HG03175 (cell line): Measurements from ENCODE around the gene EEF1A2.

Source experiments
- ATAC-seq: cut with Tn5 transposase; IDR thresholded peaks from one replicate; pipeline ENCODE4 v1.9.1; 2021; ENCODE audit warnings: mild to moderate bottlenecking, moderate library complexity; ENCODE audit not compliant: unreplicated experiment

Gene EEF1A2

GRCh38 chr20:63537525-63538203 is 38.8 kb upstream of the EEF1A2 start:
- peak; percentile 84 for ATAC-seq

- no peak for ATAC-seq
Observed at GRCh38 chr20:63536997-63537524, 38.2 kb upstream of the EEF1A2 start, which contains the start of gene PTK6. Gene PTK6, minus strand, starts transcription at chr20:63537376. Its CDS starts 62 bp downstream, at chr20:63537314.

DNA sequence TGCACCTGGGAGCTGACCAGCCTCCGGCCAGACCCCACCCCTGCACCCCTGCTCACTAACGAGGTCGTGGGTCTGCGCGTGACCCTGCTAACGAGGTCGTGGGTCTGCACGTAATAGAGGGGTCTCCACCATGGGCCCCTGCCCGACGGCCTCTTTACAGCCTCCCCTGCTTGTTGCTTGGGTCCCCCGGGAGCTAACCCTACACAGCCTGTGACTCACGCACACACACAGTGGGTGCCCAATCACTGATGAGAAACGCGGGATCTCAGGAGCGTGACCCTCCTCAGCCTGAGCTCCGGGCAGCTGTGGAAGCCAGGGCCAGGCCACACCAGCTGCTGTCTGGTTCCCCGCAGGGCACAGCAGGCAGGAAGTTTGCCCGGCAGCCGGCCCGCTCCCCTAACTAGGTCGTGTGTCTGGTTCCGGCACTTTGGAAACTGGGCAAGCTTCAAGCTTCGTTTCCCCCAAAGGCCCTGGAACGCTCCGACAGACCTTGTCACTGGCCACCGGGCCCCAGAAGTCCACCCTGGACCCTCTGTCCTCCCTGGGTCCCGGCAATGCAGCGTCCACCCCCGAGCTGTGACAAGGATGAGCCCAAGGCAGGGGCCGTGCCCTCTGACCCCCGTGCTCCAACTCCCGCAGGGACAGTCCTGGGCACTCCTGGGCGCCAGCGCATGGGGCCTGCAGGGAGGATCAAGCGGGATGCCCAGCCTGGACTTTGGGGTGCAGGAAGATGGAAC is 37.5 kb upstream of the EEF1A2 start:
- no peak for ATAC-seq

GRCh38 chr20:63534831-63535651 is 36.2 kb upstream of the EEF1A2 start:
- ATAC-seq, result no peak

DNA sequence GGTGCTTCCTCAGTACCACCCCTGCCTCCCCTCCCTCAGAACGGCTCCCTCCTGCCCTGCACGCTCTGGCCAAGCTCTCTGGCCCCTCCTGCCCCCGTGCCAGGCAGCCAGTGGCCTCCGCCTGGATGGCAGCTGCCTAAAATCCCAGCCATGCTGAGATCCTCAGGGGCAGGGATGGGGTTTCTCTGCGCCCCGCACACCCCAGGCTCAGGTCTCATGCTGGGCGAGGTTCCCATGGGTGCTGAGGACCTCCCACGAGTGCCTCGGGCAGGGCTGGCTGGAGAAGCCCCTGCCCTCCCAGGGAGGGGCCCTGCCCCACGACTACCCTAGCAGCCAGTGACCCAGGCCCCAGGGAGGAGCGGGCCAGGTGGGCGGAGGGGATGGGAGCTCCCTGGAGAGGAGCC is 35.5 kb upstream of the EEF1A2 start:
- ATAC-seq, result no peak

GRCh38 chr20:63533871-63534393 is 35.0 kb upstream of the EEF1A2 start:
- ATAC-seq, result no peak

DNA sequence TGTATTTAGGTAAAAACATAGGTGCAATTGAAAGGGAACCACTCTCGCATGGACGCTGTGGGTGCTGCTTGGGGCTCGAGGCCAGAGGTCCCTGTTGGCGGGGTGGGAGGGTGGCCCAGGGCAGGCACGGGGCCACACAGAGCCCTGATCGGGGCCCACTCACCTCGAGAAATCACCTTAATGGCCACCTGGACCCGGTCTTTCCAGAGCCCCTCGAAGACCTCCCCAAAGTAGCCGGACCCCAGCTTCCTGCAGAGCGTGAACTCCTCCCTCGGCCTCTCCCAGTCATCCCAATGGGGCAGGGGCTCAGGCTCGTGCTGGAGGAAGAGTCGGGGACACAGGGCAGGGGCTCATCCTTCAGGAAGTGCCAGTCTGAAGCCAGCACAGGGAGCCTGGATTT is 34.5 kb upstream of the EEF1A2 start:
- no peak for ATAC-seq

GRCh38 chr20:63532449-63532971 is 33.6 kb upstream of the EEF1A2 start:
- no peak for ATAC-seq

DNA sequence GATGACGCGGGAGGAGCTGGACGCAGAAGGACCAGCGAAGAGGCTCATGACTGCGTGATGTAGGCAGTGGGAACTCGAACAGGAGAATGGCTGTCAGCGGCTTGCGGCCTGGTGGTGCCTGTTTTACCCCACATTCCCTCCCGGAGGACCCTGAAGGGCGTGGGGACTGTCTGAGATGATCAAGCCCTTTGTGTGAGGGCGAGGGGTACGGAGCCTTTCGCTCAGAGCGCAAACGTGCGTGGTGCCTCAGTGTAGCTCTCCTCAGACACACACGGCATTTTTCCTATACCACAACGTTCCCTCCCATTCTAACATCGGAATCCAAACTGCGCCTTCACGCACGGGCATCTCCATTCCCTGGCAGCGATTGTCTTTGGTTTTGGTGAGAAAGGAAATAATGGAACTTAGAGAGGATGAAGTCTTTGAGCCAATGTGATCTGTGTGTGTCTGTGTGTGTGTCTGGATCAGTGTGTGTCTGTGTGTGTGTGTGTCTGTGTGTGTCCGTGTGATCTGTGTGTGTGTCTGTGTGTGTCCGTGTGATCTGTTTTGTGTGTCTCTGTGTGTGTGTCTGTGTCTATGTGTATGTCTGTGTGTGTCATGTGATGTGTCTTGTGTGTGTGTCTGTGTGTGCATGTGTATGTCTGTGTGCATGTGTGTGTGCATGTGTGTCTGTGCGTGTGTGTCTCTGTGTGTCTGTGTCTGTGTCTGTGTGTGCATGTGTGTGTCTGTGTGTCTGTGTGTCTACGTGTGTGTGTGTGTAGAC is 33.0 kb upstream of the EEF1A2 start:
- ATAC-seq, result no peak

DNA sequence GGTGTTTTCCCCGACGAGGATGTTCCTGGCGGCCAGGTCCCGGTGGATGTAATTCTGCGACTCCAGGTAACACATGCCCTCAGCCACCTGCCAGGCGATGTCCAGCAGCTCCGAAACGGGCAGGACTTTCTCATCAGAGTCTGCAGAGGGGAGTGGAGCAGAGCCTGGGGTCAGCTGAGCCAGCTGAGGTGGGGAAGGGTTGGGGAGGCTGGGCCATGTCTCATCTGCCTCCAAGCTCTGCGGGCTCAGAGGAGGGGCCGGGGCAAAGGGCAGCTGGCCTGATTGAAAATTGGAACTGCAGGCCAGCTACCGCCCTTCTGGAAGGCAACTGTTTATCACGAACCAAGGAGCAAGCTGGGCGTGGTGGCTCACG is 31.9 kb upstream of the EEF1A2 start:
- ATAC-seq, result no peak

DNA sequence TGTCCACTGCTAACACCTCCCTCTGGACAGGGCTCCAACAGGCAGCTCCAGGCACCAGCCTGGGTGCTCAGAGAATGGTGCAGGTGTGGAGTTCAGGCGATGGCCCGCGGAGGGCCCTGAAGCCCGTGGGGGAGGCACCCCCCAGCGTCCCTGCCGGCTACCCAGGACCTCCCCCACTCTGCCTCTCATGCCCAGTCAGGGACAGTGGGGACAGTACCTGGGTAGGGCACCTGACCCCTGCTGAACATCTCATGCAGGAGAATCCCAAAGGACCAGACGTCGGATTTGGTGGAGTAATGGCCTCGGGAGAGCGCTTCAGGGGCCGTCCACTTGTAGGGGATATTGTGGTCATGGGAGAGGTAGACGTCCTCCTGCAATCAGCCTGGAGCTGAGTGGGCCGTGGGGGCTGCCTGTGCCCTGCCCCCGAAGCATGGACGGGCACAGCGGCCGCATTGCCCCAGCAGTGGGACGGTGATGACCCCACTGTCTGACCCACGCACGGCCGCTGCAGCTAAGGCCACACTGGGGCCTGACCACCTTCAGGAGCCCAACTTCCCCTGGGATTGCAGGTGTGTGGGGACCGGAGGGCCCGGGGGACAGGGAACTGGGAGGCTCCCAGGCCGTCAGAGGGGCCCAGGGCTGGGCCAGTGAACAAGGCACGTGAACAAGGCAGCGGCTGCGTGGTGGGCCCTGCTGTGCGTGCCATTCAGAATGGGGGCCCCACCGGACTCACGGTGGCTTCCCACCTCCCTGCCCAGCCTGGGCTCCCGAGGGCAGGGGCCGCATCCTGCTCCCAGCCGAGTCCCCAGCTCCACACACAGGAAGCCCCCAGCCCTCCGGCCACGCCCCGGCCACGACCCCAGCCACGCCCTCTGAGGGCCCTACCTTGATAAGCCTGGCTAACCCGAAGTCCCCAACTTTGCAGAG is 31.2 kb upstream of the EEF1A2 start:
- no peak for ATAC-seq

- no peak for ATAC-seq
Observed at GRCh38 chr20:63529180-63529860, 30.4 kb upstream of the EEF1A2 start.

- no peak for ATAC-seq
Observed at GRCh38 chr20:63527184-63527583, 28.3 kb upstream of the EEF1A2 start.

DNA sequence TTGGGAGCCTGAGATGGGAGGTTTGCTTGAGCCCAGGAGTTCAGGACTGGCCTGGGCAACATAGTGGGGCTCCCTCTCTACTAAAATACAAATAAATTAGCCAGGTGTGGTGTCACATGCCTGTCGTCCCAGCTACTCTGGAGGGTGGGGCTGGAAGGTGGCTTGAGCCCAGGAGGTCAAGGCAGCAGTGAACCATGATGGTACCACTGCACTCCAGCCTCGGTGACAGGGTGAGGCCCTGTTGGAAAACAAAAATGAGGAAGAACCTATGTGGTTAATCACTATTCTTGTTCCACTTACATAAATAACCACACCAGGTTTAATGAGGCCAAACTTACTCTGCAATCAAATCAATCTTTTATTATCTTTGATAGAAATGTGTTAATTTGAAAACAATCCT is 27.1 kb upstream of the EEF1A2 start:
- ATAC-seq, result no peak

DNA sequence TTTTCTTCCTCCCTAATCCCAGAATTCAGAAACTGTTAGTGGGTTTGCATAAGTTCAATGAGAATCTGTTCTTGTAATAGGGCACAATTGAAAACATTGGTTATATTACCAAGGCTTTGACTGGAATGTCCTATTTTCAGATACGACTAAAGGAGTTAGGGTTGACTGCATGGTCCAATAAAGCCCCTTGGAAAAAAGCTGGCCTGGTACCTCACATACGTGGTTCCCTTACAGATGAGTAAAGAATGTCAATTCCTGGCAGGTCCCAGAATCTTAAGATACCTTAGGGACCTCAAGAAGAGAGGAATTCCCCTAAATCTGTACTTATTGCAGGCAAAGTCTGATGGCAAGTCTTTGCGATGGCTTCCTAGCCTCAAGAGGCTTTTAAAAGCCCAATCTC is 26.3 kb upstream of the EEF1A2 start:
- ATAC-seq, result no peak

DNA sequence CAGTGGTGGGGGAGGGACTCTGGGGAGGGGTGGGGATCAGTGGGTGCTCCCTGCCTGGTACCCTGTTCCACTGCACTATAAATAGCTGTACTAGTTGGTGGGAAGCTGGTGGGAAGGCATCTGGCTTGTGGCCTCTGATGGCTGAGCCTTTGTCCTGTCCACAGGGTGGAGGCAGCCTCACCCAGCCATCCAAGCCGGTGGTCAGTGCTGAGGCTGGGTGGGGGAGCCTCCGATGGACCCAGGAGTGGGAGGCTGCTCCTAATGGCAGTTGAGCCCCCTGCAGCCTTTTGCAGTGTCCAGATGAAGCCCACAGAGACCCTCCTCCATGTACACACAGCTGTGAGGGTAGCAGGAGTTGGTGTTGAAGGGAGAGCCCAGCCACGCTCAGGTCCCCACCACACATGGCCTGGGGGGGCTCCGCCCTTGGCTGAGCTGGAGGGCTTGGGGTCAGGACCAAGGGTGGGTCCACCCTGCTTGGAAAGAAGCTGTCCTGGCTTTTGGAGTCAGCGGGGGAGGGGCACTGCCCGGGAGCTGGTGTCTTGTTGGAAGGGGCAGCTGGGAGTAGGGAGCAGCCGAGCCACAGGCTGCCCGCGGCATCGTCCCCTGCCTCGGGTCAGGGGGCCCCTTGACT is 24.2 kb upstream of the EEF1A2 start:
- ATAC-seq, result no peak

GRCh38 chr20:63522091-63522868 is 23.4 kb upstream of the EEF1A2 start:
- ATAC-seq, result no peak
